Mesenchymal stem cell (in vitro differentiated cells and primary cell): ENCODE data around the gene PRDM8.

Source experiments
- DNase-seq: peaks from one replicate; pipeline ENCODE4 v3.0.0-alpha.2; 2013
- H2AFZ ChIP-seq: one replicate; pipeline ENCODE4 v1.6.1; 2013; ENCODE audit warnings: low read depth, mild to moderate bottlenecking, control low read depth, inconsistent platforms, low read length, moderate library complexity
- H2AK5ac ChIP-seq: 2 replicates; pipeline ENCODE4 v1.6.1; 2013; ENCODE audit warnings: low read length, moderate library complexity, mild to moderate bottlenecking, inconsistent platforms; ENCODE audit not compliant: severe bottlenecking
- H2BK120ac ChIP-seq: one replicate; pipeline ENCODE4 v1.6.1; 2013; ENCODE audit warnings: low read depth, mild to moderate bottlenecking, inconsistent platforms, low read length, moderate library complexity
- H2BK12ac ChIP-seq, 2 experiments: one replicate each; pipeline ENCODE4 v1.6.1; 2013; ENCODE audit warnings: inconsistent platforms in 2 of 2, low read length in 2 of 2, mild to moderate bottlenecking in 2 of 2, moderate library complexity in 2 of 2, control low read depth in 1 of 2
- H2BK15ac ChIP-seq: one replicate; pipeline ENCODE4 v1.6.1; 2013; ENCODE audit warnings: mild to moderate bottlenecking, low read depth, inconsistent platforms; ENCODE audit not compliant: poor library complexity, severe bottlenecking
- H2BK5ac ChIP-seq: 2 replicates; pipeline ENCODE4 v1.6.1; 2013; ENCODE audit warnings: low read depth, mild to moderate bottlenecking, low read length, control low read depth, inconsistent platforms; ENCODE audit not compliant: poor library complexity, severe bottlenecking
- H3K14ac ChIP-seq, 2 experiments: one replicate each; pipeline ENCODE4 v1.6.1; 2013; ENCODE audit warnings: inconsistent platforms in 2 of 2, low read length in 2 of 2, control low read depth in 1 of 2, mild to moderate bottlenecking in 1 of 2, moderate library complexity in 1 of 2
- H3K18ac ChIP-seq, 2 experiments: one replicate each; pipeline ENCODE4 v1.6.1; 2013; ENCODE audit warnings: inconsistent platforms in 2 of 2, low read length in 2 of 2, control low read depth in 1 of 2, low read depth in 1 of 2, mild to moderate bottlenecking in 1 of 2
- H3K23ac ChIP-seq, 2 experiments: one replicate each; pipeline ENCODE4 v1.6.1; 2013; ENCODE audit warnings: inconsistent platforms in 2 of 2, low read length in 2 of 2, mild to moderate bottlenecking in 2 of 2, moderate library complexity in 2 of 2, control low read depth in 1 of 2
- H3K27ac ChIP-seq: 2 replicates; pipeline ENCODE4 v1.5.1; 2013; ENCODE audit warnings: mild to moderate bottlenecking, moderate library complexity, low read length, control low read depth, inconsistent platforms; ENCODE audit not compliant: poor library complexity, severe bottlenecking
- H3K27me3 ChIP-seq, 2 experiments: 2 replicates each; pipeline versions ENCODE4 v1.6.1 to v1.7.0; 2013; ENCODE audit warnings: low read length in 2 of 2, mild to moderate bottlenecking in 2 of 2, moderate library complexity in 2 of 2, control low read depth in 1 of 2, inconsistent platforms in 1 of 2; ENCODE audit not compliant: control insufficient read depth in 1 of 2, insufficient read depth in 1 of 2
- H3K36me3 ChIP-seq, 2 experiments: 2 replicates each; pipeline versions ENCODE4 v1.6.1 to v1.7.0; 2013; ENCODE audit warnings: low read length in 2 of 2, control low read depth in 1 of 2, inconsistent platforms in 1 of 2, low read depth in 1 of 2, mild to moderate bottlenecking in 1 of 2; ENCODE audit not compliant: insufficient read depth in 2 of 2, control insufficient read depth in 1 of 2
- H3K4ac ChIP-seq, 2 experiments: one replicate each; pipeline ENCODE4 v1.6.1; 2013; ENCODE audit warnings: inconsistent platforms in 2 of 2, low read length in 2 of 2, mild to moderate bottlenecking in 2 of 2, moderate library complexity in 2 of 2, control low read depth in 1 of 2, low read depth in 1 of 2
- H3K4me1 ChIP-seq: 2 replicates; pipeline ENCODE4 v1.6.1; 2013; ENCODE audit warnings: low read depth, low read length, control low read depth; ENCODE audit not compliant: control insufficient read depth, insufficient read depth
- H3K4me2 ChIP-seq: 2 replicates; pipeline ENCODE4 v1.6.1; 2013; ENCODE audit warnings: low read length, mild to moderate bottlenecking, inconsistent platforms; ENCODE audit not compliant: poor library complexity, severe bottlenecking
- H3K4me3 ChIP-seq, 2 experiments: 2 replicates each; pipeline versions ENCODE4 v1.5.1 to v1.7.0; 2013; ENCODE audit warnings: low read length in 2 of 2, mild to moderate bottlenecking in 2 of 2, control low read depth in 1 of 2, low read depth in 1 of 2; ENCODE audit not compliant: insufficient read depth in 1 of 2
- H3K79me1 ChIP-seq: replicated peaks from 2 replicates; pipeline ENCODE4 v1.6.1; 2013; ENCODE audit warnings: mild to moderate bottlenecking, control low read depth, low read length, inconsistent platforms; ENCODE audit not compliant: poor library complexity, severe bottlenecking
- H3K9ac ChIP-seq: 2 replicates; pipeline ENCODE4 v1.7.0; 2013; ENCODE audit warnings: mild to moderate bottlenecking, low read length, moderate library complexity
- H3K9me3 ChIP-seq: 2 replicates; pipeline ENCODE4 v1.7.0; 2013; ENCODE audit warnings: mild to moderate bottlenecking, low read length; ENCODE audit not compliant: control insufficient read depth
- H4K8ac ChIP-seq: one replicate; pipeline ENCODE4 v1.6.1; 2013; ENCODE audit warnings: inconsistent platforms, mild to moderate bottlenecking, low read length, moderate library complexity
- H4K91ac ChIP-seq: one replicate; pipeline ENCODE4 v1.6.1; 2013; ENCODE audit warnings: mild to moderate bottlenecking, low read length, inconsistent platforms
- WGBS: methylation state at CpG from one replicate; pipeline ENCODE4 v1.1.7; 2013; ENCODE audit warnings: mixed read lengths; 5-methylcytosine and 5-hydroxymethylcytosine counted together

The PRDM8 gene

GRCh38 chr4:80252953-80253352 lies 55.6 kb downstream of the PRDM8 start:
- Histone ChIP-seq H3K18ac (no peak overlapping the region), H3K23ac (no peak overlapping the region), H3K4me3 (no peak overlapping the region), H2BK5ac (no peak overlapping the region), H3K14ac (no peak overlapping the region), H2BK15ac (no peak overlapping the region), H3K4ac (no peak overlapping the region), H3K9me3 (no peaks in the 10 kb centered on the region), H4K91ac (no peak overlapping the region), H3K79me1 (no peaks in the 10 kb centered on the region), H4K8ac (no peak overlapping the region), H2BK12ac (no peak overlapping the region), H2AK5ac (no peak overlapping the region), H3K36me3 (no peaks in the 10 kb centered on the region), H3K4me2 (no peak overlapping the region), H3K27me3 (no peaks in the 10 kb centered on the region), H3K9ac (no peak overlapping the region), H2AFZ (no peak overlapping the region), H3K27ac (no peak overlapping the region), H3K4me1 (no peaks in the 10 kb centered on the region), H2BK120ac (no peak overlapping the region)
- no peak for DNase-seq

- no peaks in the 10 kb centered on the region for H3K4me1 ChIP-seq
- no peak overlapping the region for H2BK120ac ChIP-seq
- H3K79me1 ChIP-seq = no peaks in the 10 kb centered on the region
- H3K27ac ChIP-seq = no peak overlapping the region
- H2BK5ac ChIP-seq = no peak overlapping the region
- no peak overlapping the region for H3K23ac ChIP-seq
- H3K4me2 ChIP-seq = no peak overlapping the region
- no peak overlapping the region for H2AFZ ChIP-seq
- H3K27me3 ChIP-seq = no peaks in the 10 kb centered on the region
- no peak overlapping the region for H2BK15ac ChIP-seq
- 45% methylated on average over 4 of the region's 4 CpGs for WGBS
- no peak overlapping the region for H3K18ac ChIP-seq
- DNase-seq = no peak
- H3K14ac ChIP-seq = no peak overlapping the region
- no peak overlapping the region for H3K9ac ChIP-seq
- no peak overlapping the region for H2BK12ac ChIP-seq
- H3K4me3 ChIP-seq = no peak overlapping the region
- H4K8ac ChIP-seq = no peak overlapping the region
- no peak overlapping the region for H2AK5ac ChIP-seq
- H3K4ac ChIP-seq = no peak overlapping the region
- H4K91ac ChIP-seq = no peak overlapping the region
- H3K36me3 ChIP-seq = no peaks in the 10 kb centered on the region
- H3K9me3 ChIP-seq = no peaks in the 10 kb centered on the region
Observed at GRCh38 chr4:80253510-80253909, 56.2 kb downstream of the PRDM8 start.
